Prostate gland (tissue), 2 donors: ENCODE results near the gene GAK. TPM values are rescaled to one million over a fixed set of nuclear protein-coding genes. Genes with fewer than 3 reads are reported as not detected.

Experiments used
- DNase-seq: peaks from one replicate; pipeline ENCODE4 v3.0.0-alpha.2; 2019; ENCODE audit warnings: low spot score
- H3K27ac ChIP-seq, 2 donors: fragments of 200-600 bp; sonication (generic); 2 replicates each; pipeline ENCODE4 v1.5.1; 2017 to 2019
- H3K27me3 ChIP-seq: fragments of 200-600 bp; sonication (generic); replicated peaks from 2 replicates; pipeline ENCODE4 v1.5.1; 2019; ENCODE audit not compliant: insufficient read depth
- H3K36me3 ChIP-seq, 2 donors: fragments of 200-600 bp; sonication (generic); 1 replicate in 1 of 2; 2 replicates in 1 of 2; pipeline versions ENCODE4 v1.5.1 to v1.8.1; 2017 to 2019
- H3K4me1 ChIP-seq: fragments of 200-600 bp; sonication (generic); replicated peaks from 2 replicates; pipeline ENCODE4 v1.5.1; 2019
- H3K4me3 ChIP-seq, 2 donors: fragments of 200-600 bp; sonication (generic); 2 replicates each; pipeline ENCODE4 v1.5.1; 2017 to 2019
- H3K9me3 ChIP-seq: fragments of 200-600 bp; sonication (generic); 2 replicates; pipeline ENCODE4 v1.5.1; 2017
- POLR2A ChIP-seq: fragments of 450-650 bp; IDR thresholded peaks from one replicate; pipeline ENCODE4 v1.6.1; 2016; ENCODE audit warnings: antibody characterized with exemption, mild to moderate bottlenecking
- POLR2AphosphoS5 ChIP-seq: sonication (generic); formaldehyde crosslinking; IDR thresholded peaks from one replicate; pipeline ENCODE4 v1.6.1; 2017; ENCODE audit warnings: antibody characterized with exemption
- WGBS: methylation state at CpG from one replicate; pipeline ENCODE4 v1.1.5; 2018; 5-methylcytosine and 5-hydroxymethylcytosine counted together
- intact Hi-C: fragments of 100-400 bp; cut with DNase I; formaldehyde crosslinking; loops from one replicate; pipeline ENCODE4 v1.14.2; 2022
- total RNA-seq, 2 donors: library from RNA; depleted of rRNA; stranded (reverse); fragments of >200 nt; gene quantifications; one replicate each; pipeline ENCODE4 v1.1.0, GENCODE V29; 2016
- TF ChIP-seq, protein P1 (sequence below), 4 experiments: fragments of 200-600 bp in 2 of 4; fragments of 450-650 bp in 2 of 4; sonication (generic) in 2 of 4; IDR thresholded peaks; 1 replicate in 3 of 4; 2 replicates in 1 of 4; pipeline ENCODE4 v1.5.1; 2016 to 2019; ENCODE audit warnings: antibody characterized with exemption in 4 of 4, mild to moderate bottlenecking in 2 of 4, moderate library complexity in 2 of 4

GAK gene
- total RNA-seq, 2 donors from 2014 or later: 158 to 181 TPM

DNA sequence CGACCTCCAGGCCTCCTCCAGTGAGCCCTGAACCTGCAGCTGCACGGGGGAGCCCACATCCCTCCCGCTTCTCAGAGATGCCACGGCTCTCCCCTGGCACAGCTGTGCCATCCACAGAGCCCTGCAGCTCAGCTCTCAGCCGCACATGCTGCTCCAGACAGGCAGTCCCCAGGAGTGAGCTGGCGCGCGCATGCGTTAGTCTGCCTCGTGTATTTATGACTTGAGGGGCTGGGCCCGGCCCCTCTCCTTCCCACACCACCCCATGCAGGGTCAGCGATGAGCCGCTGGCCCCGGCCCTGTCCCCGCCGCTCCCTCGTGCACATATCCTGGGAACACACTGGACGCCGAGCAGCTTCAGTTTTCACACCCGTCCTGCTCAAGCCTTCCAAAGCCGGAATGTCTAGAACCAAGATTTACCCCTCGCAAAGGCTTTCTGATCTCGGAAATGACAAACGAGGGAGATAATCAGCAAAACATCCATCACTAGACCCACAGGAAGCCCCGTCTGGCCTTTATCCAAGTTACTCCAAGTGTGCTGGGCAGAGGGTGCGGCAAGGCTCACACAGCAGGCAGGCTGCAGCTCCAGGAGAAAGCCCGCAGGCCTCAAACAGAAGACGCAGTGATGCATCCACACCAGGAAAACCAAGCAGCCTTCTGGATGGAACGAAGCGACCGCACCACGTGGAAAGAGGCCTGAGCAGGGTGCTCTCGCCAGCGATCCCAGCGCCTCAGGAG lies 24.3 kb downstream of the GAK start:
- no peak for DNase-seq
- Histone ChIP-seq H3K4me3 (no peak overlapping the region), H3K27me3 (no peaks in the 10 kb centered on the region), H3K4me1 (no peaks in the 10 kb centered on the region), H3K36me3 (no peaks in the 10 kb centered on the region), H3K27ac (no peak overlapping the region), H3K9me3 (no peaks in the 10 kb centered on the region)
- intact Hi-C loops: no loop called here
- whole genome bisulfite sequencing: 81% methylated on average over 35 of the region's 35 CpGs
- TF ChIP-seq POLR2AphosphoS5 (no peak), POLR2A (no peak)
- TF ChIP-seq, protein P1, sequence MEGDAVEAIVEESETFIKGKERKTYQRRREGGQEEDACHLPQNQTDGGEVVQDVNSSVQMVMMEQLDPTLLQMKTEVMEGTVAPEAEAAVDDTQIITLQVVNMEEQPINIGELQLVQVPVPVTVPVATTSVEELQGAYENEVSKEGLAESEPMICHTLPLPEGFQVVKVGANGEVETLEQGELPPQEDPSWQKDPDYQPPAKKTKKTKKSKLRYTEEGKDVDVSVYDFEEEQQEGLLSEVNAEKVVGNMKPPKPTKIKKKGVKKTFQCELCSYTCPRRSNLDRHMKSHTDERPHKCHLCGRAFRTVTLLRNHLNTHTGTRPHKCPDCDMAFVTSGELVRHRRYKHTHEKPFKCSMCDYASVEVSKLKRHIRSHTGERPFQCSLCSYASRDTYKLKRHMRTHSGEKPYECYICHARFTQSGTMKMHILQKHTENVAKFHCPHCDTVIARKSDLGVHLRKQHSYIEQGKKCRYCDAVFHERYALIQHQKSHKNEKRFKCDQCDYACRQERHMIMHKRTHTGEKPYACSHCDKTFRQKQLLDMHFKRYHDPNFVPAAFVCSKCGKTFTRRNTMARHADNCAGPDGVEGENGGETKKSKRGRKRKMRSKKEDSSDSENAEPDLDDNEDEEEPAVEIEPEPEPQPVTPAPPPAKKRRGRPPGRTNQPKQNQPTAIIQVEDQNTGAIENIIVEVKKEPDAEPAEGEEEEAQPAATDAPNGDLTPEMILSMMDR (IDR thresholded peaks at IDR 0.05): no peak

DNA sequence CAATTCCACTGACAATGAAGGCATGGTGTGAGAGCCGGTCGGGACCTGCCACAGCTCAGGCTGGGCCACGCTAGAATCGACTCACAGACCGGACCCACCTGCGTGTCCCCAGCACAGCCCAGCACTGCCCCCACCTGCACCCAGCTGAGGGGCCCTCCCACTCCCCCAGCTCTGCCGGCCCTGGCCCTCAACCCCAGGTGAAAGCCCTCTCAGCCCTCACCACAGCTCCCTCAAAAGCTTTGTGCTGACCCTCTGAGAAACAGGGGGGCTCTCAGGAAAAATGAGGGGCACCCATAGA lies 25.1 kb downstream of the GAK start:
- H3K9me3 ChIP-seq: no peaks in the 10 kb centered on the region
- no peak for DNase-seq
- intact Hi-C loops: no loop called here
- TF ChIP-seq POLR2AphosphoS5 (no peak), POLR2A (no peak)
- TF ChIP-seq, protein P1 (IDR thresholded peaks at IDR 0.05): no peak
- H3K4me1 ChIP-seq: no peaks in the 10 kb centered on the region
- 92% methylated on average over 7 of the region's 7 CpGs for WGBS
- H3K27ac ChIP-seq: no peak overlapping the region
- H3K36me3 ChIP-seq: no peaks in the 10 kb centered on the region
- H3K27me3 ChIP-seq: no peaks in the 10 kb centered on the region
- no peak overlapping the region for H3K4me3 ChIP-seq

DNA sequence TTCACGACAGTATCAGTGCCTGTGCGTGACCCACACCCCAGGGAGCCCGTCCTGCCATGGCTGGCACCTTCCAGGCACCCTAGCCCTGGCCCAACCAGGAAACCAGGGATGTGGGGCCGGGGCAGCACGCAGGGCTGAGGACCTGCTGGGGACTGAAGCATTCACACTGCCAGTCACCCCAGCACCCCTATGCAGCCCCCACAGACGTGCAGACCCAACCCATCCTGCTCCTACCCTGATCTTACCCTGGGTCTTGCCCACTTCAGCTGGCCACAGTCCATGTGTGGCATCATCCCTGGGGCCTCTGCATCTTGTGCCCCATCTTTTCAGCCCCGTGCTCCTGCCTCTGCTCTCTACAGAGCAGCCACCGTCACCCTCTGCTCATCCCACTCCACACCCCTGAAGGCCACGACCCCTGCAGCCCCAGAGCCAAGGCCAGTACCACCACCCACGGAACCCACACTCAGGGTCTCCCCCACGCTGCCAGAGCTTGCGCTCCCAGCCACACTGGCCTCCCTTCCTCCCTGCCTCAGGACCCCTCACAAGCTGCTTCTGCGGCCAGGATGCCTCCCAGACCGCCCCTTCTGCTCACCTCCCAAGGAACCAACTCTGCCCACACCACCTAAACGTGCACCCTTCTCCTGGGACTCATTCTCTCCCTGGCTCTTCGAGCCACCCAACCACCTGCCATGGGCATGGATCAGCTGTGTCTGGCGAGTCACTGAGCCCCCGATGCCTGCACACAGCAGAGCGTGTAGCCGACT lies 25.6 kb downstream of the GAK start:
- intact Hi-C loops: no loop called here
- Histone ChIP-seq H3K9me3 (no peaks in the 10 kb centered on the region), H3K27ac (no peak overlapping the region), H3K4me1 (no peaks in the 10 kb centered on the region), H3K27me3 (no peaks in the 10 kb centered on the region), H3K4me3 (no peak overlapping the region), H3K36me3 (no peaks in the 10 kb centered on the region)
- TF ChIP-seq POLR2AphosphoS5 (no peak), POLR2A (no peak)
- TF ChIP-seq, protein P1 (IDR thresholded peaks at IDR 0.05): no peak
- DNase-seq: no peak
- 96% methylated on average over 20 of the region's 20 CpGs for WGBS

DNA sequence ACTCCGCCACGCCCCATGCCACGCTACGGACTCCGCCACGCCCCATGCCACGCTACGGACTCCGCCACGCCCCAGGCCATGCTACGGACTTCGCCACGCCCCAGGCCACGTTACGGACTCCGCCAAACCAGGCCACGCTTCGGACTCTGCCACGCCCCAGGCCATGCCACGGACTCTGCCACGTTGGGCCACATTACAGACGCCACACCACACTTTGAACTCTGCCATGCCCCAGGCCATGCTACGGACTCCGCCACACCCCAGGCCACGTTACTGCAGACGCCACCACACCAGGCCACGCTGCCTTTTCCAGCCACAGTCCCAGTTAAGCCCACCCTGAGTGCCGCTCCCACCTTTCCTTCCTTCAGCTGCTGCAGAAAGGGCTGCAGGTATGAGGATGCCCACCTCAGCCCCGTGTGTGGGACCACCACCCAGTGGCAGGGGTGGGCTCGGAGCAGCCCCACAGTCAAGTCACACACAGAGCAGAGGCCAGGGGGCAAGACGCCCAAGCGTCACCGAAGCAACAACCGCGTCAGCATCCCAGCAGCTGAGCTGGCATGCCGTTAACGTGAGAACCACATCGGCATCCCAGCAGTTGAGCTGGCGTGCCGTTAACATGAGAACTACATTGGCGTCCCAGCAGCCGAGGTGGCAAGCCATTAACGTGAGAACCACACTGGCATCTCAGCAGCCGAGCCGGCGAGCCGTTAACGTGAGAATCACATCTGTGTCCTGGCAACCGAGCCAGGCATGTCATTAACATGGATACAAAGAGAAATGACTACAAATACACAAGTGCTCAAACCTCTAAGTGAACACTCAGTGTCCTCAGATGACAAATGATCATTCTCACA lies 26.4 kb downstream of the GAK start:
- H3K36me3 ChIP-seq: no peaks in the 10 kb centered on the region
- no peaks in the 10 kb centered on the region for H3K9me3 ChIP-seq
- 96% methylated on average over 44 of the region's 49 CpGs for WGBS
- TF ChIP-seq, protein P1 (IDR thresholded peaks at IDR 0.05): no peak
- TF ChIP-seq POLR2A (no peak), POLR2AphosphoS5 (no peak)
- DNase-seq: no peak
- intact Hi-C loops: no loop called here
- H3K27me3 ChIP-seq: no peaks in the 10 kb centered on the region
- no peak overlapping the region for H3K4me3 ChIP-seq
- H3K27ac ChIP-seq: no peak overlapping the region
- H3K4me1 ChIP-seq: no peaks in the 10 kb centered on the region
